ENCODE measurements around the gene EDIL3. TPM values are rescaled to one million over a fixed set of nuclear protein-coding genes. Genes with fewer than 3 reads are reported as not detected.

The EDIL3 gene
- total and polyA plus RNA-seq, 10 of the 15 experiments (the other 5 are each of a cell fraction or from before 2014, with no cell fraction given) = 0.01 to 0.62 (median 0.20) TPM

DNA sequence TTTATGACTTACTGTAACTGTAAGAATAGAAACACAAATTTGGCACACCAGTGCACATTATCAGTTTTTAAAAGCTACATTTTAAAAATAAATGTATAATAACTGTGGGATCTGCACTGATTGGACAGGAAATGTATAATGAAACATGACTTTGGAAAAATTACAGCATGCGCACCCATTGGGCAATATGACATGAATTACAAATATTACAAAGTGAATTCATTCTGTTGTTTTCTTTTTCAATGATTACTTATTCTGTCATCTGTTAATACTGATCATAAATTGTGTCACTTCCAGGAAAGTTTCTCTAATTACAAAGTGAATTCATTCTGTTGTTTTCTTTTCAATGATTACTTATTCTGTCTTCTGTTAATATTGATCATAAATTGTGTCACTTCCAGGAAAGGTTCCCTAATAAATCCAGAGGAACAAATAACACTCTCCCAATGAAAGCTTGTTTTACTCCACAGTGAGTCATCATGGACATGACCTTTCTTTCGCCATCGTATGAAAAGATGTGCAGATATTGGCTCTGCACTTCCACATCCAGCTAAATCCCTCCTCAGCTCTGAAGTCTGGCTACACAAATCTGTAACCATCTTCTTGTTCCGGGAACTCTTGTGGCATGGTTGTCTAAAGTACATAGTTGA, 367.0 kb downstream of the EDIL3 start:
- CTCF ChIA-PET = no interaction called here
- no peak for ATAC-seq
- in situ Hi-C loops (cut with MboI) = no loop called here
- intact Hi-C loops (cut with micrococcal nuclease; ENCODE audit: unreplicated experiment) = no loop called here
- H4K20me1 ChIP-seq (ENCODE audit: control insufficient read depth, insufficient read depth) = no peaks in the 10 kb centered on the region
- TF ChIP-seq NR2F1 (conservative IDR thresholded peaks at IDR 0.05) = no peak
- TF ChIP-seq PAX8 (IDR thresholded peaks at IDR 0.05) = no peak
- TF ChIP-seq KDM1A (IDR thresholded peaks at IDR 0.05; ENCODE audit: borderline replicate concordance) = no peak
- TF ChIP-seq SMARCA5 (IDR thresholded peaks at IDR 0.05) = no peak
- TF ChIP-seq NFIC (IDR thresholded peaks at IDR 0.05; ENCODE audit: low read depth, low read length) = no peak
- TF ChIP-seq GABPA (IDR thresholded peaks at IDR 0.05; ENCODE audit: low read depth) = no peak
- TF ChIP-seq PAX5 (IDR thresholded peaks at IDR 0.05; ENCODE audit: borderline replicate concordance, low read depth, low read length) = no peak
- TF ChIP-seq, protein P1, sequence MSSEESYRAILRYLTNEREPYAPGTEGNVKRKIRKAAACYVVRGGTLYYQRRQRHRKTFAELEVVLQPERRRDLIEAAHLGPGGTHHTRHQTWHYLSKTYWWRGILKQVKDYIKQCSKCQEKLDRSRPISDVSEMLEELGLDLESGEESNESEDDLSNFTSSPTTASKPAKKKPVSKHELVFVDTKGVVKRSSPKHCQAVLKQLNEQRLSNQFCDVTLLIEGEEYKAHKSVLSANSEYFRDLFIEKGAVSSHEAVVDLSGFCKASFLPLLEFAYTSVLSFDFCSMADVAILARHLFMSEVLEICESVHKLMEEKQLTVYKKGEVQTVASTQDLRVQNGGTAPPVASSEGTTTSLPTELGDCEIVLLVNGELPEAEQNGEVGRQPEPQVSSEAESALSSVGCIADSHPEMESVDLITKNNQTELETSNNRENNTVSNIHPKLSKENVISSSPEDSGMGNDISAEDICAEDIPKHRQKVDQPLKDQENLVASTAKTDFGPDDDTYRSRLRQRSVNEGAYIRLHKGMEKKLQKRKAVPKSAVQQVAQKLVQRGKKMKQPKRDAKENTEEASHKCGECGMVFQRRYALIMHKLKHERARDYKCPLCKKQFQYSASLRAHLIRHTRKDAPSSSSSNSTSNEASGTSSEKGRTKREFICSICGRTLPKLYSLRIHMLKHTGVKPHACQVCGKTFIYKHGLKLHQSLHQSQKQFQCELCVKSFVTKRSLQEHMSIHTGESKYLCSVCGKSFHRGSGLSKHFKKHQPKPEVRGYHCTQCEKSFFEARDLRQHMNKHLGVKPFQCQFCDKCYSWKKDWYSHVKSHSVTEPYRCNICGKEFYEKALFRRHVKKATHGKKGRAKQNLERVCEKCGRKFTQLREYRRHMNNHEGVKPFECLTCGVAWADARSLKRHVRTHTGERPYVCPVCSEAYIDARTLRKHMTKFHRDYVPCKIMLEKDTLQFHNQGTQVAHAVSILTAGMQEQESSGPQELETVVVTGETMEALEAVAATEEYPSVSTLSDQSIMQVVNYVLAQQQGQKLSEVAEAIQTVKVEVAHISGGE (CRISPR knock-in tag; IDR thresholded peaks at IDR 0.05) = no peak
- TF ChIP-seq TCF12 (IDR thresholded peaks at IDR 0.05; ENCODE audit: low read depth, low read length) = no peak
- no peak for TF ChIP-seq ZZZ3 (IDR thresholded peaks at IDR 0.05; ENCODE audit: control insufficient read depth, insufficient read length, low read depth)
- TF ChIP-seq ESRRA (IDR thresholded peaks at IDR 0.05; ENCODE audit: low read length) = no peak
- TF ChIP-seq ZNF384 (IDR thresholded peaks at IDR 0.05; ENCODE audit: borderline replicate concordance, low read depth, low read length) = no peak
- TF ChIP-seq ZNF622 (IDR thresholded peaks at IDR 0.05) = no peak
- H3K9ac ChIP-seq (ENCODE audit: control insufficient read depth, insufficient read depth, low read length) = no peak overlapping the region
- H3K27me3 ChIP-seq (replicated peaks in 1 of 2; ENCODE audit: control insufficient read depth in 2 of 2, insufficient read depth in 2 of 2, low read length in 1 of 2) = no peaks in the 10 kb centered on the region
- H2AFZ ChIP-seq (ENCODE audit: control insufficient read depth, low read depth, low read length) = no peak overlapping the region
- POLR2A ChIA-PET = no interaction called here
- no peaks in the 10 kb centered on the region for H3K4me1 ChIP-seq (ENCODE audit: control insufficient read depth, insufficient read depth, low read length)
- H3K9me3 ChIP-seq (replicated peaks; ENCODE audit: control insufficient read depth, insufficient read depth, low read length) = no peaks in the 10 kb centered on the region
- RAD21 ChIA-PET (ENCODE audit: unreplicated experiment) = no interaction called here
- no peak overlapping the region for H3K27ac ChIP-seq (ENCODE audit: control insufficient read depth, insufficient read depth)
- WGBS (ENCODE audit: insufficient coverage, insufficient replicate concordance, low lambda C conversion rate, missing lambda C conversion rate) = 16% methylated on average over 4 of the region's 4 CpGs
- no peaks in the 10 kb centered on the region for H3K79me2 ChIP-seq (ENCODE audit: control insufficient read depth, insufficient read depth, low read length)
- no peak for DNase-seq (ENCODE audit: low read depth, low spot score)
- SMC1A ChIA-PET (ENCODE audit: uncharacterized antibody, unreplicated experiment) = no interaction called here
- no peak overlapping the region for H3K4me2 ChIP-seq (ENCODE audit: control insufficient read depth, insufficient read depth)
- H3K4me3 ChIP-seq = no peak overlapping the region
- no peak for FAIRE-seq
- H3K36me3 ChIP-seq (ENCODE audit: control insufficient read depth in 2 of 2, insufficient read depth in 2 of 2, low read length in 1 of 2) = no peaks in the 10 kb centered on the region
- no TSS peak for BruUV-seq (replicated peaks)
